Activated B cell treated with CpG ODN at 0.5 μM for 24 hours (primary cell): ENCODE measurements around the gene CADPS. TPM values are rescaled to one million over a fixed set of nuclear protein-coding genes. Genes with fewer than 3 reads are reported as not detected.

Experiments
- ATAC-seq: fragments of 200-7000 bp; cut with Tn5 transposase; one replicate; pipeline ENCODE4 v1.10.0; 2021; ENCODE audit warnings: low read depth, mild to moderate bottlenecking, moderate library complexity
- CTCF ChIA-PET: fragments of 350-600 bp; sonication (Branson Sonifier 250); formaldehyde crosslinking; loops from one replicate; lab custom pipeline; 2021; ENCODE audit warnings: antibody characterized with exemption; lab: Charles Lee
- POLR2A ChIA-PET: fragments of 350-600 bp; sonication (Branson Sonifier 250); formaldehyde crosslinking; loops from one replicate; lab custom pipeline; 2021; ENCODE audit warnings: antibody characterized with exemption; lab: Charles Lee
- DNase-seq: peaks from one replicate; pipeline ENCODE4 v3.0.0; 2022
- H3K27ac Mint-ChIP-seq: one replicate; pipeline ENCODE4 v1.8.0; 2020; ENCODE audit warnings: mixed read lengths
- H3K27me3 Mint-ChIP-seq: one replicate; pipeline ENCODE4 v1.8.0; 2021; ENCODE audit warnings: mixed read lengths
- H3K36me3 Mint-ChIP-seq: one replicate; pipeline ENCODE4 v1.8.0; 2021; ENCODE audit warnings: low read depth, mixed read lengths
- H3K4me1 Mint-ChIP-seq: one replicate; pipeline ENCODE4 v1.8.0; 2021; ENCODE audit warnings: mixed read lengths
- H3K4me3 Mint-ChIP-seq: one replicate; pipeline ENCODE4 v1.8.0; 2020; ENCODE audit warnings: mild to moderate bottlenecking, mixed read lengths
- H3K9me3 Mint-ChIP-seq: one replicate; pipeline ENCODE4 v1.8.0; 2020; ENCODE audit warnings: mixed read lengths
- intact Hi-C: fragments of 100-400 bp; cut with micrococcal nuclease; formaldehyde crosslinking; loops from one replicate; pipeline ENCODE4 v1.15.1; 2024
- total RNA-seq: library from RNA; stranded (reverse); gene quantifications from 2 replicates; pipeline ENCODE4 v1.2.3, GENCODE V29; 2022
- TF ChIP-seq, protein P1 (sequence below): fragments of 200-600 bp; IDR thresholded peaks from one replicate; pipeline ENCODE4 v1.8.0; 2022; ENCODE audit warnings: antibody characterized with exemption, mild to moderate bottlenecking

The CADPS gene
- total RNA-seq, 1 donor from 2014 or later: not detected

DNA sequence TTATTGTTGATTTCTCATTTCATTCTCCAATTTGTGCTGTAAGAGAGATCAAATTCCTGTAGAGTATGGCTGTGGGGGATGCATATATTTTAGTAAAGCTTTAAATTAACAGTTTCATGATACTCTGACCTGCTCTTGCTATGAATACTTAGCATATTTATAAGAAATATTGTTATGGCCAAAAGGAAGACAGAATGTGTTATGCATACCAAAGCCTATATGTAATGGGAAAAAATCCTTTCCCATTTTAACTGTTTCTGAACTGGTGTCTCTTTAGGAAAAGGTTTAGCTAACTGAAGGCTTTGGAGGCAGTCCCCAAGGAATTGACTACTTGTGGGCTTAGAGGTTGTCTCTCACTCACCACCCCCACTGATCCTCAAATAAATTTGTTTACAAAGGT is 59.2 kb downstream of the CADPS start:
- CTCF ChIA-PET: no interaction called here
- Mint-ChIP-seq H3K9me3 (no peaks in the 10 kb centered on the region), H3K4me1 (peaks cover 22% of the 10 kb centered on the region), H3K27me3 (no peaks in the 10 kb centered on the region), H3K27ac (no peak overlapping the region), H3K36me3 (no peaks in the 10 kb centered on the region), H3K4me3 (no peak overlapping the region)
- ATAC-seq (no peak), DNase-seq (no peak)
- intact Hi-C loops: no loop called here
- TF ChIP-seq, protein P1, sequence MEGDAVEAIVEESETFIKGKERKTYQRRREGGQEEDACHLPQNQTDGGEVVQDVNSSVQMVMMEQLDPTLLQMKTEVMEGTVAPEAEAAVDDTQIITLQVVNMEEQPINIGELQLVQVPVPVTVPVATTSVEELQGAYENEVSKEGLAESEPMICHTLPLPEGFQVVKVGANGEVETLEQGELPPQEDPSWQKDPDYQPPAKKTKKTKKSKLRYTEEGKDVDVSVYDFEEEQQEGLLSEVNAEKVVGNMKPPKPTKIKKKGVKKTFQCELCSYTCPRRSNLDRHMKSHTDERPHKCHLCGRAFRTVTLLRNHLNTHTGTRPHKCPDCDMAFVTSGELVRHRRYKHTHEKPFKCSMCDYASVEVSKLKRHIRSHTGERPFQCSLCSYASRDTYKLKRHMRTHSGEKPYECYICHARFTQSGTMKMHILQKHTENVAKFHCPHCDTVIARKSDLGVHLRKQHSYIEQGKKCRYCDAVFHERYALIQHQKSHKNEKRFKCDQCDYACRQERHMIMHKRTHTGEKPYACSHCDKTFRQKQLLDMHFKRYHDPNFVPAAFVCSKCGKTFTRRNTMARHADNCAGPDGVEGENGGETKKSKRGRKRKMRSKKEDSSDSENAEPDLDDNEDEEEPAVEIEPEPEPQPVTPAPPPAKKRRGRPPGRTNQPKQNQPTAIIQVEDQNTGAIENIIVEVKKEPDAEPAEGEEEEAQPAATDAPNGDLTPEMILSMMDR: no peak
- POLR2A ChIA-PET: no interaction called here

DNA sequence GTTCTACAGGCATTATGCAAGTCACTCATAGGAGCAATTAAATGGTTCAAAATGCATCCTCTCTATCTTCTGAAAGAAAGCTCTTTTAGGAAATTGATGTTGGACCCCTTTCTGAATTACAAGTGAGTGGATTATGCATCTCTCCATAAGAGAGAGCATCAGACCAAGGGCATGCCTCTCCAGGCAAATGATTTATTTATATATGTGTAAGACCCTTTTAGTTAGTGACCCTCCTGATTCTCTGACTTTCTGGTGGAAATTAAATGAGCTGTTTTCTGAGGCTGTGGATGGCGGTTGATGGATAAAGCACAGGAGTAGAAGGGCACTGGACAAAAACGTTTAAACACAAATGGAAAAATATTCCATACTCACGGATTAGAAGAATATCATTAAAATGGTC is 62.6 kb downstream of the CADPS start:
- intact Hi-C loops: no loop called here
- H3K27ac Mint-ChIP-seq: no peak overlapping the region
- ATAC-seq (no peak), DNase-seq (no peak)
- ChIA-PET CTCF (no interaction called here), POLR2A (interaction anchor here (0.6 kb wide), 1 partner anchor 1636 kb away, joined by 6 read pairs; no protein-coding TSS in a partner anchor)
- H3K4me3 Mint-ChIP-seq: no peak overlapping the region
- peaks cover 11% of the 10 kb centered on the region for H3K4me1 Mint-ChIP-seq
- TF ChIP-seq, protein P1: no peak
- no peaks in the 10 kb centered on the region for H3K9me3 Mint-ChIP-seq
- H3K36me3 Mint-ChIP-seq: no peaks in the 10 kb centered on the region
- H3K27me3 Mint-ChIP-seq: no peaks in the 10 kb centered on the region

- ATAC-seq: no peak
- no peak overlapping the region for H3K4me3 Mint-ChIP-seq
- POLR2A ChIA-PET: no interaction called here
Observed at GRCh38 chr3:62811119-62811518, 64.1 kb downstream of the CADPS start.

DNA sequence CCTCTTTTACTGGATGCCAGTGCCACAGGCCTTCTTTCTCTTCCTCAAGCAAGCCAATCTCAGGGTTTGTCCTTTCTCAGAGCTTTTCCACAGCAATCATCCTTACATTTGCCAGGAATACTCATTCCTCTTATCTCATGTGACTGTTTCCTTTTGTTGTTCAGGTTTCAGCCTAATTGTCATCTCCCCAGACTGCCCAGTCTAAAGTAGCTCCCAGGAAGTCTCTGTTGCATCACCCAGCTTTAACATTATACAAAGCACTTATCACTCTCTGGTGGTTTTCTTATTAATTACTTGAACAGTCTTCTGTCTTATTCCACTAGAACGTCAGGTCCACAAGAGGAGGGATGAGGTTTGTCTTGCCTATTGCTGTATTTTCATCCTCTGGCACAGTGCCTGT is 65.8 kb downstream of the CADPS start:
- ChIA-PET CTCF (no interaction called here), POLR2A (no interaction called here)
- no peaks in the 10 kb centered on the region for H3K9me3 Mint-ChIP-seq
- no peaks in the 10 kb centered on the region for H3K4me1 Mint-ChIP-seq
- no peaks in the 10 kb centered on the region for H3K27me3 Mint-ChIP-seq
- no peak overlapping the region for H3K27ac Mint-ChIP-seq
- TF ChIP-seq, protein P1: no peak
- H3K36me3 Mint-ChIP-seq: no peaks in the 10 kb centered on the region
- intact Hi-C loops: no loop called here
- ATAC-seq (no peak), DNase-seq (no peak)
- H3K4me3 Mint-ChIP-seq: no peak overlapping the region

More at GRCh38 chr3:62811119-62811518, 64.1 kb downstream of the CADPS start:
- TF ChIP-seq, protein P1: no peak
- Mint-ChIP-seq H3K36me3 (no peaks in the 10 kb centered on the region), H3K9me3 (no peaks in the 10 kb centered on the region), H3K27me3 (no peaks in the 10 kb centered on the region), H3K27ac (no peak overlapping the region), H3K4me1 (no peaks in the 10 kb centered on the region)
- intact Hi-C loops: no loop called here
- no peak for DNase-seq
- CTCF ChIA-PET: no interaction called here

DNA sequence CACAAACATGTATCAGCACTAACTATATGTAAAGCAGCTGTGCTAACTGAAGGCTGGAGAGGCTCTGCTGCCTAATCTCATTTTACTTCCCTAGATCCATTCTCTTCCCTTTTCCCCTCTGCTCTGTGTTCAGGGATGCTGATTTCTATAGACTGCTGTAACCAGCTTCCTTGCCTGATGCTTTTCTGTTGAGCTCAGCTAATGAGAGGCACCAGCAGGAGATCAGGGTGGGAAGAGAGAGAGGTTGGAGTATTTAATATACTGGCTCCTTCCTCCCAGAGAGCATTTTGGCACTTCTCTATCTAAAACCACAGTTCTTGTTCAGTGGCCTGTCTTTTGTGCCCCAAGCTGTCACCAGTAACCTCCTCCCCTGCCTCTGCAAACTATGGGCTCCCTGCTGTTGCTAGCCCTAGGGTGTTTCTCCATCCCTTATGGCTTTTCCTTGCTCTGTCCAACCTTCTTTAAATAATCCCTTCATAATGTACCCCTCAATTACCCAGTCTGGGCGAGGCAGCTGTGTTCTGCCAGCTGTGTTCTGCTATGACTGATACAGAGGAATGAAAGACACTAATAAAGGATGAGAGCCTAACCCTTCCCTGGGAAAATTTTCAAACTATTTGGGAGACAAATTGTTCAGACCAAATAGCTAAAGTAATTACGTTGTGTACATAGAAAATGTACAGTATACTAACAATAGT is 69.5 kb downstream of the CADPS start:
- ChIA-PET POLR2A (no interaction called here), CTCF (no interaction called here)
- TF ChIP-seq, protein P1: no peak
- Mint-ChIP-seq H3K4me3 (no peak overlapping the region), H3K27me3 (no peaks in the 10 kb centered on the region), H3K36me3 (no peaks in the 10 kb centered on the region), H3K9me3 (no peaks in the 10 kb centered on the region), H3K27ac (no peak overlapping the region), H3K4me1 (no peaks in the 10 kb centered on the region)
- ATAC-seq (no peak), DNase-seq (no peak)
- intact Hi-C loops: no loop called here
